Urothelium cell line (cell line): Measurements from ENCODE around the gene CNNM2.
"Not testable (repeated sequence)": the region's sequence is repeated elsewhere in the genome, so short reads cannot be mapped to it uniquely, and the experiment has no call there.

Source experiments
- DNase-seq: peaks from one replicate; pipeline ENCODE4 v3.0.0; 2011; ENCODE audit warnings: low spot score, mixed read lengths
- FAIRE-seq: peaks from 2 replicates; lab custom pipeline; 2011; peaks lifted over from hg19 to GRCh38; lab: Jason Lieb, UNC

Gene CNNM2

DNA sequence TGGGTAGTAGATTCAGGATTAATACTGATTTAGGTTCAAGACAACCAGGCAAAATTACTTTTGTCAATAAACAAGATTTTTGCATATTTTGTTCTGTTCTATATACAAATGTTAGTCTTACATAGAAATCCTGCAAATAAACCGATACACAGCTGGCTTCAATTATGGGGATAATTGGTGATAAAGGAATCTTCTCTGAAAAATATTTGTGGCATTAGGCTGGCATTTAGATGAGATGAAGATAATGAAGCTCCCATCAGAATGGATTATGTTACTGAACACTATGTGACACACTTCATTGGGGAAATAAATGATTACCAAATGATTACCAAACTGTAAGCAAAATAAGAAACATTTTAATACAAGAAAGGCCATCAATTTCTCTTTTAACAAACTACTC, 209.1 kb downstream of the CNNM2 start:
- DNase-seq (no peak), FAIRE-seq (no peak)

DNA sequence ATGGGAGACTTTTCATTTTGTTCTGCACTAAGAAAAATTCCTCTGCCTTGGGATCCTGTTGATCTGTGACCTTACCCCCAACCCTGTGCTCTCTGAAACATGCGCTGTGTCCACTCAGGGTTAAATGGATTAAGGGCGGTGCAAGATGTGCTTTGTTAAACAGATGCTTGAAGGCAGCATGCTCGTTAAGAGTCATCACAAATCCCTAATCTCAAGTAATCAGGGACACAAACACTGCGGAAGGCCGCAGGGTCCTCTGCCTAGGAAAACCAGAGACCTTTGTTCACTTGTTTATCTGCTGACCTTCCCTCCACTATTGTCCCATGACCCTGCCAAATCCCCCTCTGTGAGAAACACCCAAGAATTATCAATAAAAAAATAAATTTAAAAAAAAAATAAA, 212.1 kb downstream of the CNNM2 start:
- FAIRE-seq, DNase-seq: not testable (repeated sequence)

DNA sequence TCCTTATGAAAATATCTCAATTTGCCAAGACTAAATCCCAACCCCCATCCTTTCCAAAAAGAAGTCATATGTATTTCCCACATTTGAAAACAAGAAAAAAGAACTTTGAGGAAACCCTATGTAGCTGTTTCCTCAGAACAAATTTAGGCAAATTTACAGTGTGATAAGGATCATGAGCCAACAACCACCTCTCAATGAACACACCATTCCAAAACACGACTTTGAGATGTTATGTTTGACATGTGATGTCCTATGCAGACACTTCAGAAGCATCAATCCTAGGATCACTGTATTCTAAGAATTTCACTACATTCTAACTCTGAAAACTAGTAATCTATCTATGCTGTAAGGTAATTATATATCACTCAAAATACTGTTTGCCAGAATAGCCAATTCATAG, 212.8 kb downstream of the CNNM2 start:
- no peak for FAIRE-seq
- DNase-seq, result no peak

DNA sequence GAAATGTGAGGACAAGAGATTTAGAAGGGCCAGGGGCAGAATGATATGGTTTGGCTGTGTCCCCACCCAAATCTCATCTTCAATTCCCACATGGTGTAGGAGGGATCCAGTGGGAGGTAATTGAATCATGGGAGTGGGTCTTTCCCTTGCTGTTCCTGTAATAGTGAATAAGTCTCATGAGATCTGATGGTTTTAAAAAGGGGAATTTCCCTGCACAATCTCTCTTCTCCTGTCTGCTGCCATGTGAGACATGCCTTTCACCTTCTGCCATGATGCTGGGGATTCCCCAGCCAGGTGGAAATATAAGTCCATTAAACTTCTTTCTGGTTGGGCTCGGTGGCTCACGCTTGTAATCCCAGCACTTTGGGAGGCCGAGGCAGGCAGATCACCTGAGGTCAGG, 217.1 kb downstream of the CNNM2 start:
- FAIRE-seq, DNase-seq: not testable (repeated sequence)

DNA sequence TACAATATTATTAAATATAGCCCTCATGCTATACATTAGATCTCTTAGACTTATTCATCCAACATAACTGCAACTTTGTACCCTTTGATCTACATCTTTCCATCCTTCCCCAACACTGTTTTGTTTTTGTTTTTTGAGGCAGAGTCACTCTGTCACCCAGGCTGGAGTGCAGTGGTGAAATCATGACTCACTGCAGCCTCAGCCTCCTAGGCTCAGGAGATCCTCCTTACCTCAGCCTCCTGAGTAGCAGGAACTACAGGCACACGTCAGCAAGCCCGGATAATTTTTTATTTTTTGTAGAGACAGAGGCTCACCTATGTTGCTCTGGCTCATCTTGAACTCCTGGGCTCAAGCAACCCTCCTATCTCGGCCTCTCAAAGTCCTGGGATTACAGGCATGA, 221.7 kb downstream of the CNNM2 start:
- FAIRE-seq (no peak), DNase-seq (no peak)
